ENCODE measurements around the gene ZBTB34.

- TF ChIP-seq CTCF (IDR thresholded peaks at IDR 0.05) (no peak), EZH2phosphoT487 (IDR thresholded peaks at IDR 0.05) (no peak), EZH2 (IDR thresholded peaks at IDR 0.05) (no peak)
Measured at GRCh38 chr9:126834672-126835071, 25.8 kb upstream of the ZBTB34 start.

Data from neural progenitor cell (in vitro differentiated cells).